A549 (cell line): ENCODE results near the gene GRIP1. TPM values are rescaled to one million over a fixed set of nuclear protein-coding genes. Genes with fewer than 3 reads are reported as not detected.

ENCODE experiments used
- ATAC-seq, 2 experiments: fragments of 200-7000 bp in 1 of 2; fragments of >200 bp in 1 of 2; cut with Nextera tagmentation in 1 of 2; cut with Tn5 transposase in 1 of 2; 3 replicates each; pipeline versions ENCODE4 v1.8.0 to v1.9.1; 2018 to 2020; ENCODE audit warnings: mild to moderate bottlenecking in 1 of 2, moderate library complexity in 1 of 2
- CTCF ChIA-PET: fragments of 300-600 bp; sonication (Branson Sonifier 250); formaldehyde crosslinking; extraction: SDS; loops from one replicate; lab custom pipeline; 2021; ENCODE audit warnings: antibody characterized with exemption, inconsistent platforms; lab: Yijun Ruan, JAX
- POLR2A ChIA-PET: fragments of 350-600 bp; formaldehyde crosslinking; extraction: SDS; loops from one replicate; lab custom pipeline; 2021; ENCODE audit warnings: antibody characterized with exemption, inconsistent platforms; lab: Yijun Ruan, JAX
- DNase-seq, 2 experiments: peaks; one replicate each; pipeline versions ENCODE4 v3.0.0 to v3.0.0-alpha.2; 2011 to 2016; ENCODE audit warnings: low read depth in 1 of 2, low spot score in 1 of 2
- FAIRE-seq: peaks from 2 replicates; lab custom pipeline; 2011; peaks lifted over from hg19 to GRCh38; lab: Jason Lieb, UNC
- H3K27ac ChIP-seq, 2 experiments: fragments of >200 bp; sonication (Bioruptor Twin); formaldehyde crosslinking; 3 replicates each; pipeline ENCODE4 v1.5.1; 2016 to 2017
- H3K4me1 ChIP-seq: fragments of >200 bp; sonication (Bioruptor Twin); formaldehyde crosslinking; 3 replicates; pipeline ENCODE4 v1.6.1; 2016
- H3K4me2 ChIP-seq: fragments of >200 bp; sonication (Bioruptor Twin); formaldehyde crosslinking; 3 replicates; pipeline ENCODE4 v1.6.1; 2016
- H3K4me3 ChIP-seq: fragments of >200 bp; sonication (Bioruptor Twin); formaldehyde crosslinking; 3 replicates; pipeline ENCODE4 v1.5.1; 2016
- H3K9me3 ChIP-seq: fragments of >200 bp; sonication (Bioruptor Twin); formaldehyde crosslinking; 3 replicates; pipeline ENCODE4 v1.6.1; 2016
- CEBPB ChIP-seq, 2 experiments: fragments of >200 bp in 1 of 2; sonication (Bioruptor Twin) in 1 of 2; formaldehyde crosslinking in 1 of 2; IDR thresholded peaks; 2 replicates each; pipeline ENCODE4 v1.6.1; 2012 to 2016
- CTCF ChIP-seq: fragments of >200 bp; sonication (Bioruptor Twin); formaldehyde crosslinking; IDR thresholded peaks from 3 replicates; pipeline ENCODE4 v1.5.1; 2016
- E2F6 ChIP-seq: IDR thresholded peaks from 2 replicates; pipeline ENCODE4 v1.6.1; 2012; ENCODE audit warnings: low read depth, borderline replicate concordance
- EHMT2 ChIP-seq: fragments of 200-600 bp; sonication (generic); IDR thresholded peaks from 2 replicates; pipeline ENCODE4 v1.6.1; 2016; ENCODE audit warnings: antibody characterized with exemption, low read depth, mild to moderate bottlenecking, moderate library complexity
- FOSB ChIP-seq: fragments of 250-450 bp; sonication (Bioruptor Pico); IDR thresholded peaks from 2 replicates; pipeline ENCODE4 v1.5.0; 2020; ENCODE audit warnings: mild to moderate bottlenecking, moderate library complexity
- HEYL ChIP-seq: fragments of 250-450 bp; sonication (Bioruptor Pico); IDR thresholded peaks from 2 replicates; pipeline ENCODE4 v1.8.0; 2021; ENCODE audit warnings: mild to moderate bottlenecking, moderate library complexity
- JUNB ChIP-seq: fragments of >200 bp; sonication (Bioruptor Twin); formaldehyde crosslinking; IDR thresholded peaks from 2 replicates; pipeline ENCODE4 v1.6.1; 2016
- KDM1A ChIP-seq: fragments of 200-600 bp; sonication (generic); IDR thresholded peaks from 2 replicates; pipeline ENCODE4 v1.6.1; 2016; ENCODE audit warnings: low read depth, mild to moderate bottlenecking
- KDM5A ChIP-seq: fragments of 200-600 bp; sonication (generic); IDR thresholded peaks from 2 replicates; pipeline ENCODE4 v1.6.1; 2016; ENCODE audit warnings: antibody characterized with exemption, mild to moderate bottlenecking
- MAX ChIP-seq: IDR thresholded peaks from 2 replicates; pipeline ENCODE4 v1.6.1; 2012
- NPAS2 ChIP-seq: fragments of 250-450 bp; sonication (Bioruptor Pico); IDR thresholded peaks from 2 replicates; pipeline ENCODE4 v1.8.0; 2022; ENCODE audit warnings: mild to moderate bottlenecking, moderate library complexity, borderline replicate concordance
- NR3C1 ChIP-seq: fragments of >200 bp; sonication (Bioruptor Twin); formaldehyde crosslinking; IDR thresholded peaks from 3 replicates; pipeline ENCODE4 v1.6.1; 2017
- PBX3 ChIP-seq: IDR thresholded peaks from 2 replicates; pipeline ENCODE4 v1.6.1; 2012
- POLR2A ChIP-seq: IDR thresholded peaks from 2 replicates; pipeline ENCODE4 v1.6.1; 2012; ENCODE audit warnings: mild to moderate bottlenecking, low read length
- RAD21 ChIP-seq, 2 experiments: fragments of >200 bp in 1 of 2; sonication (Bioruptor Twin) in 1 of 2; formaldehyde crosslinking in 1 of 2; IDR thresholded peaks in 1 of 2; conservative IDR thresholded peaks in 1 of 2; 2 replicates in 1 of 2; 3 replicates in 1 of 2; pipeline ENCODE4 v1.6.1; 2012 to 2018; ENCODE audit warnings: inconsistent platforms in 1 of 2
- RARB ChIP-seq: fragments of 250-450 bp; sonication (Bioruptor Pico); IDR thresholded peaks from 2 replicates; pipeline ENCODE4 v1.8.0; 2021; ENCODE audit warnings: mild to moderate bottlenecking, moderate library complexity
- REST ChIP-seq: fragments of 200-600 bp; sonication (generic); IDR thresholded peaks from 2 replicates; pipeline ENCODE4 v1.6.1; 2016; ENCODE audit warnings: antibody characterized with exemption, mild to moderate bottlenecking, moderate library complexity
- SREBF2 ChIP-seq: fragments of 450-650 bp; IDR thresholded peaks from 2 replicates; pipeline ENCODE4 v1.6.1; 2014; ENCODE audit warnings: mild to moderate bottlenecking, moderate library complexity
- USF2 ChIP-seq: fragments of 450-650 bp; IDR thresholded peaks from 2 replicates; pipeline ENCODE4 v1.6.1; 2014; ENCODE audit warnings: antibody characterized with exemption
- ZC3H11A ChIP-seq: fragments of 450-650 bp; IDR thresholded peaks from 2 replicates; pipeline ENCODE4 v1.6.1; 2014; ENCODE audit warnings: antibody characterized with exemption, mild to moderate bottlenecking
- ZSCAN20 ChIP-seq: fragments of 250-450 bp; sonication (Bioruptor Pico); IDR thresholded peaks from 2 replicates; pipeline ENCODE4 v1.8.0; 2022; ENCODE audit warnings: mild to moderate bottlenecking, moderate library complexity
- WGBS: methylation state at CpG from one replicate; pipeline ENCODE4 v1.1.6; 2017; ENCODE audit errors: missing lambda C conversion rate; 5-methylcytosine and 5-hydroxymethylcytosine counted together
- polyA plus RNA-seq, 4 experiments: library from polyadenylated mRNA; depleted of rRNA in 3 of 4; stranded (reverse); fragments of >200 nt; fragmentation: RNase III in 1 of 4; extraction: RNeasy Plus Mini Kit Qiagen cat#74134 plus additional on column Dnase treatment in 1 of 4; gene quantifications; 2 replicates in 3 of 4; 3 replicates in 1 of 4; pipeline ENCODE4 v1.2.3, GENCODE V29; 2011 to 2017

Gene GRIP1
- polyA plus RNA-seq, 2 of the 4 experiments (the other 2 are of a cell fraction) = 4.6 to 5.8 TPM

GRCh38 chr12:66482351-66483203 lies 196.3 kb downstream of the GRIP1 start:
- Histone ChIP-seq H3K9me3 (no peaks in the 10 kb centered on the region), H3K4me1 (no peaks in the 10 kb centered on the region), H3K4me2 (no peak overlapping the region), H3K27ac (no peak overlapping the region), H3K4me3 (no peak overlapping the region)
- POLR2A ChIA-PET = no interaction called here
- TF ChIP-seq RARB (CRISPR knock-in tag) (no peak), POLR2A (no peak), ZC3H11A (no peak), JUNB (no peak), CEBPB (IDR thresholded peaks at IDR 0.05) (no peak), KDM1A (no peak), RAD21 (conservative IDR thresholded peaks at IDR 0.05 in 1 of 2, IDR thresholded peaks at IDR 0.05 in 1 of 2) (no peak), CTCF (no peak), REST (no peak), KDM5A (no peak), E2F6 (no peak), FOSB (CRISPR knock-in tag) (no peak), MAX (no peak), SREBF2 (no peak)
- CTCF ChIA-PET = no interaction called here
- ATAC-seq (no peak), FAIRE-seq (no peak), DNase-seq (no peak)
- WGBS = 36% methylated on average over 3 of the region's 3 CpGs

- DNase-seq (peak in 1 of 2 experiments; percentile 36), FAIRE-seq (peak; percentile 7), ATAC-seq (0 out of 6 replicates have a peak, but pooled peaks of 1 of the 2 experiments have one; percentile 44)
- Histone ChIP-seq H3K27ac (no peak overlapping the region), H3K4me1 (no peaks in the 10 kb centered on the region), H3K4me3 (no peak overlapping the region), H3K9me3 (no peaks in the 10 kb centered on the region), H3K4me2 (no peak overlapping the region)
- POLR2A ChIA-PET = no interaction called here
- CTCF ChIA-PET = no interaction called here
- TF ChIP-seq RAD21 (conservative IDR thresholded peaks at IDR 0.05 in 1 of 2, IDR thresholded peaks at IDR 0.05 in 1 of 2) = no peak
- TF ChIP-seq ZSCAN20 (CRISPR knock-in tag) = no peak
- no peak for TF ChIP-seq HEYL (CRISPR knock-in tag)
- TF ChIP-seq NR3C1 = no peak
- no peak for TF ChIP-seq PBX3
- TF ChIP-seq NPAS2 (CRISPR knock-in tag) = no peak
- no peak for TF ChIP-seq EHMT2
- no peak for TF ChIP-seq POLR2A
- TF ChIP-seq USF2 = no peak
These were observed 210.9 kb downstream of the GRIP1 start for GRCh38 chr12:66467932-66468331.
